ENCODE results near the gene TWIST2.

GRCh38 chr2:238892204-238892500, 44.3 kb downstream of the TWIST2 start:
- TF ChIP-seq POLR2A (IDR thresholded peaks at IDR 0.05; ENCODE audit: low read depth, low read length) (no peak), POLR2AphosphoS5 (IDR thresholded peaks at IDR 0.05; ENCODE audit: low read depth, low read length) (no peak), TAF1 (IDR thresholded peaks at IDR 0.05; ENCODE audit: borderline replicate concordance, low read depth, low read length) (no peak)

Data from GM12892 (cell line).